ENCODE data around the gene KIR2DL4.
"Not testable (repeated sequence)": the region's sequence is repeated elsewhere in the genome, so short reads cannot be mapped to it uniquely, and the experiment has no call there.

GRCh38 chr19:54816251-54816650, 12.8 kb downstream of the KIR2DL4 start, which contains the start of gene KIR3DL1:
- not testable (repeated sequence) for TF ChIP-seq CTCF (IDR thresholded peaks at IDR 0.05; ENCODE audit: low read depth, low read length); EZH2phosphoT487 (IDR thresholded peaks at IDR 0.05; ENCODE audit: low read depth)

Measured in OCI-LY3 (cell line).